ENCODE data around the gene RND3.

- TF ChIP-seq CTCF (IDR thresholded peaks at IDR 0.05) (no peak), POLR2A (IDR thresholded peaks at IDR 0.05) (no peak)
These were observed 17.7 kb downstream of the RND3 start for GRCh38 chr2:150469706-150470274.

Data from body of pancreas (tissue), 4 donors.